Effector memory CD8-positive, alpha-beta T cell (primary cell): Measurements from ENCODE around the gene MMP15.
"Not testable (repeated sequence)": the region's sequence is repeated elsewhere in the genome, so short reads cannot be mapped to it uniquely, and the experiment has no call there.

ENCODE experiments used
- ATAC-seq: fragments of 150-1000 bp; cut with Tn5 transposase; replicated peaks from 2 replicates; pipeline ENCODE4 v1.10.0; 2021; ENCODE audit warnings: mild to moderate bottlenecking, moderate library complexity
- DNase-seq, 3 experiments: peaks; one replicate each; pipeline ENCODE4 v3.0.0; 2021
- H3K27ac Mint-ChIP-seq, 2 donors: one replicate each; pipeline ENCODE4 v1.8.0; 2022; ENCODE audit warnings: mild to moderate bottlenecking in 2 of 2, mixed read lengths in 2 of 2, moderate library complexity in 2 of 2
- H3K27me3 Mint-ChIP-seq, 2 donors: one replicate each; pipeline ENCODE4 v1.8.0; 2022; ENCODE audit warnings: mixed read lengths in 2 of 2
- H3K36me3 Mint-ChIP-seq: one replicate; pipeline ENCODE4 v1.8.0; 2022; ENCODE audit warnings: mild to moderate bottlenecking, moderate library complexity, mixed read lengths; ENCODE audit not compliant: insufficient read depth
- H3K4me1 Mint-ChIP-seq, 2 donors: one replicate each; pipeline ENCODE4 v1.8.0; 2022; ENCODE audit warnings: low read depth in 2 of 2, mixed read lengths in 2 of 2
- H3K4me3 Mint-ChIP-seq, 2 donors: one replicate each; pipeline ENCODE4 v1.8.0; 2022; ENCODE audit warnings: mild to moderate bottlenecking in 2 of 2, mixed read lengths in 2 of 2, moderate library complexity in 2 of 2
- H3K9me3 Mint-ChIP-seq, 2 donors: one replicate each; pipeline ENCODE4 v1.8.0; 2022; ENCODE audit warnings: mixed read lengths in 2 of 2

MMP15 gene

DNA sequence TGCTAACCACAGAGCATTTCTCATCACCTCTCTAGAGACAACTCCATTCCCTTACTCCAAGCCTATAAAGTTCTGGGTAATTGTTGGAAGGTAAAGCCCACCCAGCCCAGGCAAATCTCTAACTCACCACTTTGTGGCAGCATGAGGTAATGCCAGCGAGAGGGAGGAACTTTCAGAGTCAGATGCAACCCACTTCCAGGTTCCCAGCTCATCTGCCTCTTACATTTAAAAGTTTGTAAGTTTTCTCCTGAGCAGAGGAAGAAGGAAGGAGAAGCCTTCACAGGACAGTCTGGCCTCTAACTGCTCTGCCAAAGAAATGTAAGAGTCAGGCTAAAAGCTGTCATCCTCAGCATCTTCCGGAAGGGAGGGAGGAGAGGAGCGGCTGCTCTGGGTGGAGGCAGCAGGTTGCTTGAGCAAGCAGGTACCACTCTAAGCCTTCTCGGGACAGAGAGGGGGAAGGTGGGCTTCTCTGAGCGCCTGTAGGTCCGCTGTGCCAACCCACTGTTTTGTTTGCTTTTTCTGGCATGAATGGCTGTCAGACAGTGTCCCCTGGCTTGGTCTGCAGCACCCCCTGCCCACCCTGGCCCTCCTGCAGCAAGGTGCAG is 26.1 kb upstream of the MMP15 start:
- Mint-ChIP-seq H3K36me3 (peaks cover 59% of the 10 kb centered on the region), H3K27me3 (no peaks in the 10 kb centered on the region), H3K4me1 (peaks cover 54 to 58% of the 10 kb centered on the region in 2 donors), H3K4me3 (peak overlapping the region; percentile 73 to 82), H3K9me3 (no peaks in the 10 kb centered on the region), H3K27ac (peak overlapping the region; percentile 59 to 78)
- ATAC-seq (peak; percentile 9), DNase-seq (peak in 2 of 3 experiments; percentile 20 to 36)

DNA sequence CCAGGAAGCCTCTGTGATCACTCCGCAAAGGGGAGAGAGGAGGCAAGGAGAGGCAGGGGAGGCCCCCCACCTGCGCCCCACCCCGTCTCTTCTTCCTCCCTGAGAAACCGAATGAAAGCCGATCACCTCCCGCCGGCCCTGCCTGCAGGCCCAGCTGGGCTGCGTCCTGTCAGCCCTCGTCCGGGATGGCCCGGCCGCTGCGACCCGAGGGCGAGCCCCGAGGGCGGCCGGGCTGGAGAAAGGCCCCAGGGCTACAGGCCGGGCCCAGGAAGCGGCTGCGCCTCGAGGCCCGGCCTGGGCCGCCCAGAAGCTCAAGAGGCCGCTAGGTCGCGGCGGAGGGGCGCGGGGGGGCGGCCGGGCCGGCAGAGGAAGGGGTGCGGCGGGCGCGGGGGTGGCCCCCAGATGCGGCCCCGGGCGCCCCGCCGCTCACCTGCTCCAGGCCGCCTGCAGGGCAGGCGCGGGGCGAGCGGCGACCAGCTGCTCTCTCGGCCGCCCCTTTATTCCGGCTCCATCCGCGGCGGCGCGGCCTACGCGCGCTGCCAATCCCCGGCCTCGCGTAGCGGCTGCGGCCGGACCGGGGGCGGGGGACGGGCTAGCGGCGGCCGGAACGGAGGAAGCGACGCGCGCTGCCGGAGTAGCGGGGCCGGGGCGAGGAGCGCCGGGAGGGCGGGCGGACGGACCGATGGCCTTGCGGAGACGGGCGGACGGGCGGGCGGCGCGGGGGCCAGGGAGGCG is 25.4 kb upstream of the MMP15 start, which contains the start of gene ZNF319:
Gene ZNF319 (minus strand): TSS at position 702 of the 735 bp plus-strand sequence. CDS start 2,407 bp downstream, outside the sequence.
- Mint-ChIP-seq H3K36me3 (peaks cover 58% of the 10 kb centered on the region), H3K9me3 (no peaks in the 10 kb centered on the region), H3K27ac (peak within 1 kb of the TSS; percentile 90), H3K4me1 (peaks cover 54 to 59% of the 10 kb centered on the region in 2 donors), H3K4me3 (peak within 1 kb of the TSS; percentile 90 to 92), H3K27me3 (no peaks in the 10 kb centered on the region)
- DNase-seq: peak in 1 of 3 experiments; percentile 18
- peak; percentile 10 for ATAC-seq

DNA sequence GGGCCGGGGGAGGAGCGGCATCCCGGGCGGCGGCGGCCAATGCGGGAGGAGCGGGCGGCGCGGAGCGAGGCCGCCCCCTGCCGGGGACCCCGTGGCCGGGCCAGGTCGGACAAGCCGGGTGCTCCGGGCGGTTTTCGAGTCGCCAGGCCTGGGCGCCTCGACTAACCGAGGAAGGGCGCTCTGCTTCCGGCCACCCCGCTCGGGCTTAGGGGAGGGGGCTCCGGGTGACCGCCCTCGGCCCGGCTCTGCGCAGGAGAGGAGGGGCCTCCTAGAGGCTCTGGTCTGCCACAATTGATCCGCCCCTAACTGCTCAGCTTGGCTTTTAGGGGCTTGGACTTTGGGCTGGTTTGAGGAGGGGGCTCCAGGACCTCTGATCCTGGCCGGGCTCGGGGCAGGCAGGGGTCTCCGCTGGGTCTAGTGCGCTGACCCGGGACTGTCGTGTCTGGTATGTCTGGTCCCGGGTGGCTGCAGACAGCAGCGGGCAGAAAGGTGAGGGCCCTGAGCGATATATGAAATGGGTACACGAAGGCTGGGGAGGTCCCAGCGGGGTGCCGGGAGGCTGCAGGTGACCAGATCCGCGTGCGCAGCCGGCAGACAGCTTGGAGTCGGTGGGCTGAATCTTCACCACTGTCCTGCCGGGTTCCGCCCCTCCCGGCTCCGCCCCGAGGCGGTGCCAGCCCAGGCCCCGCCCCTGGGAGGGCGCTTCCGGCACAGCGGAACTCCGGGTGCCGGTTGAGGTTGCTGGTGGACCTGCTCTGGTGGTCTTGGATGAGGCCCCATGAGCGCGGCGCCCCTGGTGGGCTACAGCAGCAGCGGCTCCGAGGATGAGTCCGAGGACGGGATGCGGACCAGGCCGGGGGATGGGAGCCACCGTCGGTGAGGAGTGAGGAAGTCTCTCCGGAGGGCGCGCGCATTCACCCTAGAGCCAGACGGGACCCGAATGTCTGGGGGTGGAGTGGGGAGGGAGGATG is 24.6 kb upstream of the MMP15 start, which contains the start of gene USB1:
Gene USB1 (plus strand): TSS at position 702 of the 971 bp plus-strand sequence. CDS start 77 bp downstream, at position 779.
- peak within 1 kb of the TSS; percentile 90 for H3K27ac Mint-ChIP-seq
- no peaks in the 10 kb centered on the region for H3K9me3 Mint-ChIP-seq
- peaks cover 54% of the 10 kb centered on the region in 2 donors for H3K4me1 Mint-ChIP-seq
- DNase-seq (peak; percentile 75 to 87 (median 87)), ATAC-seq (peak; percentile 68)
- H3K36me3 Mint-ChIP-seq: peaks cover 55% of the 10 kb centered on the region
- H3K27me3 Mint-ChIP-seq: no peaks in the 10 kb centered on the region
- H3K4me3 Mint-ChIP-seq: peak within 1 kb of the TSS; percentile 90 to 92

DNA sequence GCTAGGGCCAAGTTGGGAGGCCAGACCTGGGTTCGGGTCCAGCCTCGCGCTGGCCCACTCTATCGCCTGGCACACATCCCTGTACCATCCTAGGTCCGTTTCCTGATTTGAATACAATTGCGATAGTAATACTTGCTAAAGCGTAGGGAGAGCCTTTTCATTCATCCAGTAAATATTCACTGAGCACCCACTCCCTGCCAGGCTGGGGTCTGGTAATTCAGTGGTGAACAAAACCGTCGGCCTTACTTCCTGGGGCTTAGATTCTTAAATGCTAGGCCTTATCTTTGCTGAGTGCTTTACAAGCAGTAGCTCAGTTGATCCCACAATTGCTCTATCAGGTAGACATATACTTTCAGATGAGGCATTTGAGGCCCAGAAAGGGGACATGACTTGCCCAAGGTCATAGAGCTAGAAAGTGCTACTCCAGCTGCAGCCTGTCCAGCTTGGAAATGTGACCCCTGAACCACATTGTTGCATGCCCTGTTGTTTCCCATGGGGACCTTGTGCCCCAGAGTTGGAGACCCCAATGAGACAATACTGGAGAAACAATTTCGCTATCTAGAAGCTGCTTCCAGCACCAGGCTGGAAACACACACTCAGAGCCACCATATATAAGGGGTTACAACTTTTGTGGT is 23.7 kb upstream of the MMP15 start:
- H3K9me3 Mint-ChIP-seq: no peaks in the 10 kb centered on the region
- peak overlapping the region; percentile 90 for H3K27ac Mint-ChIP-seq
- H3K27me3 Mint-ChIP-seq: no peaks in the 10 kb centered on the region
- H3K36me3 Mint-ChIP-seq: peaks cover 59% of the 10 kb centered on the region
- H3K4me1 Mint-ChIP-seq: peaks cover 49 to 54% of the 10 kb centered on the region in 2 donors
- ATAC-seq (no peak), DNase-seq (no peak)
- H3K4me3 Mint-ChIP-seq: peak overlapping the region; percentile 90 to 92

DNA sequence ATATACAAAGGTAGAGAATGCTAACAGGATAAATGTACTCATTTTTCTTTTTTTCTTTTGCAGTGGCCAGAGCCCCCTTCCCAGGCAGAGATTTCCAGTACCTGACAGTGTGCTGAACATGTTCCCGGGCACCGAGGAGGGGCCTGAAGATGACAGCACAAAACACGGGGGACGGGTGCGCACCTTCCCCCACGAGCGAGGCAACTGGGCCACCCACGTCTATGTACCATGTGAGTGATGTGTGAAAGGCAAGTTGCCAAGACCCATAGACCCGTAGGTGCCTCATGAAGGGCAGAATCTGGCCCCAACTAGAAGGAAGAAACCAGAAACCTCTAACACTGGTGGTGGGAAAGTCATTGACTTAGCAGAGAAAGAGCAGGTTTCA is 23.1 kb upstream of the MMP15 start:
- peaks cover 54% of the 10 kb centered on the region for H3K36me3 Mint-ChIP-seq
- H3K27me3 Mint-ChIP-seq: no peaks in the 10 kb centered on the region
- peak overlapping the region; percentile 49 to 90 for H3K27ac Mint-ChIP-seq
- DNase-seq (no peak), ATAC-seq (no peak)
- H3K4me1 Mint-ChIP-seq: peaks cover 46 to 52% of the 10 kb centered on the region in 2 donors
- peak overlapping the region; percentile 90 to 92 for H3K4me3 Mint-ChIP-seq
- H3K9me3 Mint-ChIP-seq: no peaks in the 10 kb centered on the region

DNA sequence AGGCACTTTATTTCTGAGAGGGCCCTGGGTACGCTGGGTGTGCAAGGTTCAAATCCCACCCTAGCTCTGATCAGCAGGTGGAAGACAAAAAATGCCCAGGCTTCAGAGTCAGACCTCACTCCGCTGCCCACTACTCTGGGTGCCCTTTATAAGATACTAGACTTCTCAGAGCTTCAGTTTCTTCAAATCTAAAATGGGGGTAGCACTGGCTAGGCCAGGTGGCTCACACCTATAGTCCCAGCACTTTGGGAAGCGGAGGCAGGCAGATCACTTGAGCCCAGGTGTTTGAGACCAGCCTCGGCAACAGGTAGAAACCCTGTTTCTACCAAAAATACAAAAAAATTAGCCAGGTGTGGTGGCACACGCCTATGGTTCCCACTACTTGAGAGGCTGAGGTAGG is 22.6 kb upstream of the MMP15 start:
- H3K4me3 Mint-ChIP-seq: no peak overlapping the region
- DNase-seq (no peak), ATAC-seq (no peak)
- H3K27me3 Mint-ChIP-seq: no peaks in the 10 kb centered on the region
- H3K4me1 Mint-ChIP-seq: peaks cover 41 to 48% of the 10 kb centered on the region in 2 donors
- H3K27ac Mint-ChIP-seq: peak overlapping the region; percentile 49 to 90
- H3K36me3 Mint-ChIP-seq: peaks cover 51% of the 10 kb centered on the region
- H3K9me3 Mint-ChIP-seq: no peaks in the 10 kb centered on the region

DNA sequence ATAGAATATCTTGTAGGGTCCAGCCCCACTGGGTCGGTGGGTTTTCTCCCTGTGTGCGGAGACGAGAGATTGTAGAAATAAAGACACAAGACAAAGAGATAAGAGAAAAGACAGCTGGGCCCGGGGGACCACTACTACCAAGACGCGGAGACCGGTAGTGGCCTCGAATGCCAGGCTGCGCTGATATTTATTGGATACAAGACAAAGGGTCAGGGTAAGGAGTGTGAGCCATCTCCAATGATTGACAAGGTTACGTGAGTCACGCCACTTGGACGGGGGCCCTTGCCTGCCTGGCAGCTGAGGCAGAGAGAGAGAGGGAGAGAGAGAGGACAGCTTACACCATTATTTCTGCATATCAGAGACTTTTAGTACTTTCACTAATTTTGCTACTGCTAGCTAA is 20.8 kb upstream of the MMP15 start:
- H3K4me3 Mint-ChIP-seq: not testable (repeated sequence)

DNA sequence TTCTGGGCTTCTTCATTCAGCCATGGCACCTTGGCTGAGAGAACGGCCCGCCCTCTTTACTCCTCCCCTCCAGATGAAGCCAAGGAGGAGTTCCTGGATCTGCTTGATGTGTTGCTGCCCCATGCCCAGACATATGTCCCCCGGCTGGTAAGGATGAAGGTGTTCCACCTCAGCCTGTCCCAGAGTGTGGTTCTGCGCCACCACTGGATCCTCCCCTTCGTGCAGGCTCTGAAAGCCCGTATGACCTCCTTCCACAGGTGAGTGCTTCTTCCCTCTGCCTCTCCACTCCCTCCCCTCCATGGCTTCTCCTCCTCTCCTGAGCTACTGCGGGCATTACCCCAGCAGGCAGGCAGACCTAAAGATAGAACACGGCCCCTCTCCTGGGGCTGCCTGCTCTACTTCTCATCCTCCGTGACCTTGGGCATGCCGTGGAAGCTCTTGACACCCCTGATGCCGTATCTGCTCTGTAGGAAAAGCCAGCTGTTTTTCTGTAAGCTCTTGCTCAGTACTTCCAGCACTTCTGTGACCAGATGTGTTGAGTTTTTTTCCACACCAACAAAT is 15.6 kb upstream of the MMP15 start:
- peaks cover 36% of the 10 kb centered on the region for H3K36me3 Mint-ChIP-seq
- H3K27ac Mint-ChIP-seq: peak overlapping the region in 1 of 2 donors; percentile 55
- ATAC-seq (no peak), DNase-seq (no peak)
- no peaks in the 10 kb centered on the region for H3K9me3 Mint-ChIP-seq
- H3K4me1 Mint-ChIP-seq: peaks cover under 1 to 9% of the 10 kb centered on the region in 2 donors
- H3K4me3 Mint-ChIP-seq: no peak overlapping the region
- H3K27me3 Mint-ChIP-seq: no peaks in the 10 kb centered on the region

More for the DNA sequence above, 20.8 kb upstream of the MMP15 start:
- DNase-seq, H3K9me3 Mint-ChIP-seq, H3K27me3 Mint-ChIP-seq, ATAC-seq: not testable (repeated sequence)
- Mint-ChIP-seq H3K4me1 (peaks cover 26 to 36% of the 10 kb centered on the region in 2 donors), H3K36me3 (peaks cover 44% of the 10 kb centered on the region), H3K27ac (peak overlapping the region in 1 of 2 donors; percentile 14)

DNA sequence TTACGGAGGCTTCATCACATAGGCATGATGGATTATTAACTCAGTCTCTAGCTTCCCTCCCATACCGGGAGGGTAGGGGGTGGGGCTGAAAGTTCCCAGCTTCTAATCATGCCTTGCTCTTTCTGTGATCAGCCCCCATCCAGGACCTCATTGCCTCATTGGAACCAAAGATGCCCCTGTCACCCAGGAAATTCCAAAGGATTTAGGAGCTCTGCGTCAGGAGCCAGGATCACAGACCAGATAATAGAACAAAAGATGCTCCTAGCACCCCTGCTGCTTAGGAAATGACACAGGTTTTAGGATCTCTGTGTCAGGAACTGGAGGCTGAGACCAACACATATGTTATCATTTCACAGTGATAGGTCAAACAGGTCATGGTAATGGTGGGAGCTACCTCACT is 14.7 kb upstream of the MMP15 start:
- DNase-seq (no peak), ATAC-seq (no peak)
- no peak overlapping the region for H3K27ac Mint-ChIP-seq
- peaks cover 34% of the 10 kb centered on the region for H3K36me3 Mint-ChIP-seq
- H3K27me3 Mint-ChIP-seq: no peaks in the 10 kb centered on the region
- H3K4me3 Mint-ChIP-seq: no peak overlapping the region
- H3K9me3 Mint-ChIP-seq: no peaks in the 10 kb centered on the region
- peaks cover 0 to 9% of the 10 kb centered on the region in 2 donors for H3K4me1 Mint-ChIP-seq

DNA sequence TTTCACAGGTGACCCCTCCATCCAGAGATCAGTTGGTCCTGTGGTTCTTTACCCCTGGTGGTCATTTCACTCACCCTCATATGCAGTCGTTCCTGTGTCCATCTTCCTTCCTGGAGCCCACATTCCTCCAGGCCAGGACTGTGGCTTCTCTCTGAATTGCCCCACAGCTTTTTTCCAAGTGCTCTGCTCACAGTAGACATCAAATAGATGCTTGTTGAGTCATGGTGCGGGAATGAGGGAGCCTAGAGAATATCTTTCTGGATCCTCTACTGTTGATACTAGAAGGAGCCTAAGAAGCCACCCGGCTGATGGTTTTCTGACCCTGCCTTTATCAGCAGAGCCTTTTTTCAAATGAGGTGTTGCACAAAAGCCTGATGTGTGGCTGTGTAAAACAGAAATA is 13.9 kb upstream of the MMP15 start:
- no peak for DNase-seq
- H3K9me3 Mint-ChIP-seq: no peaks in the 10 kb centered on the region
- no peak overlapping the region for H3K4me3 Mint-ChIP-seq
- peaks cover 26% of the 10 kb centered on the region for H3K36me3 Mint-ChIP-seq
- peaks cover 0 to 9% of the 10 kb centered on the region in 2 donors for H3K4me1 Mint-ChIP-seq
- H3K27me3 Mint-ChIP-seq: no peaks in the 10 kb centered on the region
- no peak overlapping the region for H3K27ac Mint-ChIP-seq
- no peak for ATAC-seq

DNA sequence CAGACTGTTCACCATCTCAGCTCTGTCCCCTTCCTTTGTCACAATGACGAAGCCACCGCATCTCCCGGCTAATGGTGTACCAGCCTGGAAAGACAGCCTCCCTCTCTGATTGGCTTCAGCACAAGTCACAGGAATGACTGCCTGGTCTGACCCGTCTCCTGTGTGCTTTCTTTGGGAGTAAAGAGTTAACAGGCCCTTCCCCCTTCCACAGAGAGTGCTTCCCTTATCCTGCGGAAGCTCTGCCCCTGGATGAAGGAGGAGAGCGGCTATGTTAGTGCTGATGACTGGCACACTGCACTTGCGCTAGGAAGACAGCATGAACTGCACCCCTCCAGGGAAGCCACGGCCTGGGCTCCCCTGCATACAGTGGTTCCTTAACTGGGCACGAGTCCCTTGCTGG is 13.1 kb upstream of the MMP15 start:
- Mint-ChIP-seq H3K27ac (no peak overlapping the region), H3K4me1 (peaks cover 0 to 9% of the 10 kb centered on the region in 2 donors), H3K36me3 (peaks cover 26% of the 10 kb centered on the region), H3K9me3 (no peaks in the 10 kb centered on the region), H3K27me3 (no peaks in the 10 kb centered on the region), H3K4me3 (no peak overlapping the region)
- ATAC-seq: no peak
- DNase-seq: no peak

DNA sequence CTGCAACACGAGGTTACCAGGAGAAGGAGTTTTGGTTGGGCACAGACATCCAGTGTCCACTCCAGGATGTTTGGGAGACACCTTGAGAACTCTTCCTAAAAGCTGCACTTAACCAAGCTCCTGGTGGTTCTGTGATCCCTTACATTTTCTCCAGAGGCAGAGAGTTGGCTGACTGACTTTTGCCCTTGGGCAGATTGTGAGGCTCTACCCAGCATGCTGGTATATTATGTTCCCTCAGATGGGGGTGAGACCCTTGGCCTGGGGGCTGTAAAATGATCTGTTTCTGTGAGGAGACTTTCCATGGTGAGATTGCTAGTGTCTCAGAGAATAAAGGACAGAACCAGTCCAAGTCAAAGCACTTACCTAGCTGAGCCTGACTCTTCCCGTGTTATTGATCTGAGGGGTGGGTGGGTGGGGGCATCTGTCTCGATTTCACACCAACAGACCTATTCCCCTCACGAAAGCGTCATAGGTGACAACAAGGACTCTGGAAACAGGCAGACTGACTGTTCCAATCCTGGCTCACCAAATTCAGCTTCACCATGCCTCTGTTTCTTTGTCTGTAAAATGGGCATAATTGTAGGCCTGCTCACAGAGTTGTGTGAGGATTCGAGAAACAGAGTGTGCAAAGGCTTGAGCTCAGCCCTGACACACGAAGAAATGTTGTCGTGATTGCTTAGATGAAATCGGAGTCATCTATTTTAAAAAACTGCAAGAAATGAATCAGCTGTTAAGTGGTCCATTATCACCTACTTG is 12.2 kb upstream of the MMP15 start:
- no peak overlapping the region for H3K27ac Mint-ChIP-seq
- ATAC-seq: no peak
- peaks cover 24% of the 10 kb centered on the region for H3K36me3 Mint-ChIP-seq

More for the DNA sequence above, 12.2 kb upstream of the MMP15 start:
- no peak for DNase-seq
- no peak overlapping the region for H3K4me3 Mint-ChIP-seq
- no peaks in the 10 kb centered on the region for H3K27me3 Mint-ChIP-seq
- peaks cover 0 to 4% of the 10 kb centered on the region in 2 donors for H3K4me1 Mint-ChIP-seq
- H3K9me3 Mint-ChIP-seq: no peaks in the 10 kb centered on the region
